ENCODE results near the gene BRD4. TPM values are rescaled to one million over a fixed set of nuclear protein-coding genes. Genes with fewer than 3 reads are reported as not detected.

BRD4 gene
- total RNA-seq, 1 experiment from 2014 or later = 144 TPM

- no peak overlapping the region for H3K4me3 Mint-ChIP-seq
These were observed 37.2 kb upstream of the BRD4 start for GRCh38 chr19:15369594-15369891.

More at GRCh38 chr19:15369594-15369891, 37.2 kb upstream of the BRD4 start:
- DNase-seq = no peak
- Mint-ChIP-seq H3K36me3 (ENCODE audit: insufficient read depth in 1 of 3, low read depth in 3 of 3) (peaks cover 65 to 91% (median 91%) of the 10 kb centered on the region in 3 experiments), H3K27me3 (ENCODE audit: low read depth) (no peaks in the 10 kb centered on the region), H3K27ac (no peak overlapping the region), H3K9me3 (no peaks in the 10 kb centered on the region), H3K4me1 (no peaks in the 10 kb centered on the region)
- Histone ChIP-seq H2BK120ac (ENCODE audit: low read depth, low read length, poor library complexity, severe bottlenecking) (no peak overlapping the region), H4K5ac (ENCODE audit: insufficient read length, low read depth, low read length) (no peak overlapping the region), H4K8ac (replicated peaks; ENCODE audit: insufficient read length, low read depth, low read length) (no peak overlapping the region), H4K20me1 (ENCODE audit: control insufficient read depth, insufficient read depth, insufficient read length) (no peaks in the 10 kb centered on the region), H2BK20ac (ENCODE audit: low read depth, low read length, poor library complexity, severe bottlenecking) (no peak overlapping the region), H3K4ac (ENCODE audit: low read depth, low read length) (no peak overlapping the region), H3K9ac (ENCODE audit: extremely low read depth, insufficient read length, low read length) (no peak overlapping the region), H3K23ac (ENCODE audit: insufficient read length, low read depth, low read length) (no peak overlapping the region), H3K23me2 (ENCODE audit: insufficient read length, low read depth, low read length, poor library complexity, severe bottlenecking) (no peaks in the 10 kb centered on the region), H3K4me2 (ENCODE audit: insufficient read depth, insufficient read length, low read length) (no peak overlapping the region), H3K79me2 (ENCODE audit: insufficient read depth, low read length) (peaks cover under 1% of the 10 kb centered on the region; the same call in 1 of the 2 replicates), H4K91ac (ENCODE audit: insufficient read length, low read depth, low read length) (no peak overlapping the region), H3K79me1 (ENCODE audit: insufficient read depth, low read depth, low read length, poor library complexity, severe bottlenecking) (no peaks in the 10 kb centered on the region), H2BK15ac (ENCODE audit: low read depth, low read length) (no peak overlapping the region), H3K18ac (ENCODE audit: insufficient read length, low read depth, low read length) (no peak overlapping the region), H2AK5ac (ENCODE audit: insufficient read length, low read length) (no peak overlapping the region), H2AFZ (ENCODE audit: low read length) (no peak overlapping the region), H3K9me3 (ENCODE audit: control insufficient read depth, low read depth, low read length) (no peaks in the 10 kb centered on the region), H3K27me3 (ENCODE audit: insufficient read depth, low read length) (no peaks in the 10 kb centered on the region), H2BK5ac (ENCODE audit: insufficient read length, low read length) (no peak overlapping the region), H3T11ph (ENCODE audit: low read length) (no peak overlapping the region), H3K27ac (ENCODE audit: insufficient read length, low read depth, low read length) (no peak overlapping the region), H3K14ac (ENCODE audit: insufficient read depth, low read length) (no peak overlapping the region), H2BK12ac (ENCODE audit: insufficient read length, low read depth, low read length) (no peak overlapping the region), H3K56ac (ENCODE audit: insufficient read length, low read depth, low read length) (no peak overlapping the region), H3K4me1 (ENCODE audit: insufficient read depth, low read length) (no peaks in the 10 kb centered on the region)
- WGBS (ENCODE audit: extremely low coverage, insufficient read length, low lambda C conversion rate) = no CpG with 5 or more reads among the region's 9 CpGs
- no peak for TF ChIP-seq CTCF (conservative IDR thresholded peaks at IDR 0.05)
